Astrocyte of the spinal cord (primary cell): ENCODE results near the gene AGAP5.

Source experiments
- DNase-seq: peaks from one replicate; pipeline ENCODE4 v3.0.0; 2011; ENCODE audit warnings: low read depth, low spot score
- H3K4me3 ChIP-seq: 2 replicates; pipeline ENCODE4 v1.5.1; 2011; ENCODE audit warnings: low read depth, mild to moderate bottlenecking, low read length, moderate library complexity
- in situ Hi-C: cut with HindIII; loops from 2 replicates; pipeline ENCODE4 v1.10.0; 2017; ENCODE audit warnings: low sequenced_read_pairs
- TF ChIP-seq, protein P1 (sequence below): IDR thresholded peaks from 2 replicates; pipeline ENCODE4 v1.5.1; 2012; ENCODE audit warnings: low read depth, mild to moderate bottlenecking, low read length, inconsistent platforms

Gene AGAP5

GRCh38 chr10:73628405-73628804, 69.5 kb downstream of the AGAP5 start:
- TF ChIP-seq, protein P1, sequence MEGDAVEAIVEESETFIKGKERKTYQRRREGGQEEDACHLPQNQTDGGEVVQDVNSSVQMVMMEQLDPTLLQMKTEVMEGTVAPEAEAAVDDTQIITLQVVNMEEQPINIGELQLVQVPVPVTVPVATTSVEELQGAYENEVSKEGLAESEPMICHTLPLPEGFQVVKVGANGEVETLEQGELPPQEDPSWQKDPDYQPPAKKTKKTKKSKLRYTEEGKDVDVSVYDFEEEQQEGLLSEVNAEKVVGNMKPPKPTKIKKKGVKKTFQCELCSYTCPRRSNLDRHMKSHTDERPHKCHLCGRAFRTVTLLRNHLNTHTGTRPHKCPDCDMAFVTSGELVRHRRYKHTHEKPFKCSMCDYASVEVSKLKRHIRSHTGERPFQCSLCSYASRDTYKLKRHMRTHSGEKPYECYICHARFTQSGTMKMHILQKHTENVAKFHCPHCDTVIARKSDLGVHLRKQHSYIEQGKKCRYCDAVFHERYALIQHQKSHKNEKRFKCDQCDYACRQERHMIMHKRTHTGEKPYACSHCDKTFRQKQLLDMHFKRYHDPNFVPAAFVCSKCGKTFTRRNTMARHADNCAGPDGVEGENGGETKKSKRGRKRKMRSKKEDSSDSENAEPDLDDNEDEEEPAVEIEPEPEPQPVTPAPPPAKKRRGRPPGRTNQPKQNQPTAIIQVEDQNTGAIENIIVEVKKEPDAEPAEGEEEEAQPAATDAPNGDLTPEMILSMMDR, result no peak
- H3K4me3 ChIP-seq, result no peak overlapping the region
- DNase-seq, result no peak
- in situ Hi-C loops, result no loop called here

DNA sequence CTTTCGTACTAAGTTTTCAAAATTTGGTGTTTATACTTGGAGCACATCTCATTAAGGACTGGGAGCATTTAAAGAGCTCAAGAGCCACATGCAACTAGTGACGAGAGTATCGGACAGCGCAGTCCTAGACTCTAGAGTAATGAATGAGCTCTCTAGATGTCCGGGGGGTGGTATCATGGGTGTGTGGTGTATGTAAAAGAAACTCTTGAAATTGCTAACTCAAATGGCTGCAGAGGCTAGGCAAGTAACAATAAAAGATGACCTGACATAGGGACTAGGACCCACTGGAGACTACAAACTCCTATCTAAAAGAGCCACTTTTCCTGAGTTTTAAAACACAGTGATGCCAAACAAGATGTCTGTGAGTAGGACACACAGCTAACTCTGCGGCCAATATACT, 70.6 kb downstream of the AGAP5 start:
- H3K4me3 ChIP-seq, result no peak overlapping the region
- in situ Hi-C loops, result no loop called here
- TF ChIP-seq, protein P1, result no peak
- DNase-seq, result no peak

- peak overlapping the region; percentile 85 for H3K4me3 ChIP-seq
- in situ Hi-C loops, result no loop called here
- TF ChIP-seq, protein P1, result no peak
- DNase-seq, result peak; percentile 97
Observed at GRCh38 chr10:73625884-73626752, 71.8 kb downstream of the AGAP5 start.

- H3K4me3 ChIP-seq, result peak overlapping the region; percentile 85
- TF ChIP-seq, protein P1, result no peak
- DNase-seq, result peak; percentile 39
- in situ Hi-C loops, result no loop called here
Observed at GRCh38 chr10:73625004-73625883, 72.7 kb downstream of the AGAP5 start.
